Vagina (tissue), 2 donors: ENCODE results near the gene ARPC5L. TPM values are rescaled to one million over a fixed set of nuclear protein-coding genes. Genes with fewer than 3 reads are reported as not detected.
A peak's percentile ranks its signal among the peaks of the same experiment; 100 is the strongest.

Experiments used
- DNase-seq, 2 donors: peaks; one replicate each; pipeline ENCODE4 v3.0.0-alpha.2; 2017; ENCODE audit errors: extremely low spot score in 2 of 2
- H3K27ac ChIP-seq: fragments of 200-600 bp; sonication (generic); one replicate; pipeline ENCODE4 v1.5.1; 2019
- H3K27me3 ChIP-seq: fragments of 200-600 bp; sonication (generic); one replicate; pipeline ENCODE4 v1.5.1; 2019
- H3K36me3 ChIP-seq, 2 donors: fragments of 200-600 bp; sonication (generic); one replicate each; pipeline ENCODE4 v1.5.1; 2017 to 2019
- H3K4me1 ChIP-seq: fragments of 200-600 bp; sonication (generic); one replicate; pipeline ENCODE4 v1.5.1; 2019
- H3K4me3 ChIP-seq, 2 donors: fragments of 200-600 bp; sonication (generic); 1 replicate in 1 of 2; 2 replicates in 1 of 2; pipeline ENCODE4 v1.5.1; 2016 to 2019
- H3K9me3 ChIP-seq: fragments of 200-600 bp; sonication (generic); one replicate; pipeline ENCODE4 v1.5.1; 2019
- CTCF ChIP-seq, 3 experiments: fragments of 450-650 bp in 2 of 3; fragments of 200-600 bp in 1 of 3; sonication (generic) in 1 of 3; IDR thresholded peaks; one replicate each; pipeline ENCODE4 v1.5.1; 2017 to 2019; ENCODE audit warnings: antibody characterized with exemption in 3 of 3, mild to moderate bottlenecking in 2 of 3, moderate library complexity in 2 of 3
- POLR2A ChIP-seq, 2 donors: fragments of 450-650 bp; IDR thresholded peaks; one replicate each; pipeline ENCODE4 v1.6.1; 2017; ENCODE audit warnings: antibody characterized with exemption in 2 of 2, mild to moderate bottlenecking in 2 of 2, moderate library complexity in 2 of 2
- POLR2AphosphoS5 ChIP-seq, 2 donors: sonication (generic); formaldehyde crosslinking; IDR thresholded peaks; one replicate each; pipeline ENCODE4 v1.9.0; 2017; ENCODE audit warnings: antibody characterized with exemption in 2 of 2, mild to moderate bottlenecking in 2 of 2, low read depth in 1 of 2; ENCODE audit not compliant: insufficient read depth in 1 of 2
- intact Hi-C: fragments of 100-400 bp; cut with DNase I; formaldehyde crosslinking; loops from one replicate; pipeline ENCODE4 v1.15.1; 2023
- total RNA-seq: library from RNA; depleted of rRNA; stranded (reverse); fragments of >200 nt; gene quantifications from one replicate; pipeline ENCODE4 v1.2.3, GENCODE V29; 2016

The ARPC5L gene
- total RNA-seq, 1 donor from 2014 or later: 28.5 TPM

DNA sequence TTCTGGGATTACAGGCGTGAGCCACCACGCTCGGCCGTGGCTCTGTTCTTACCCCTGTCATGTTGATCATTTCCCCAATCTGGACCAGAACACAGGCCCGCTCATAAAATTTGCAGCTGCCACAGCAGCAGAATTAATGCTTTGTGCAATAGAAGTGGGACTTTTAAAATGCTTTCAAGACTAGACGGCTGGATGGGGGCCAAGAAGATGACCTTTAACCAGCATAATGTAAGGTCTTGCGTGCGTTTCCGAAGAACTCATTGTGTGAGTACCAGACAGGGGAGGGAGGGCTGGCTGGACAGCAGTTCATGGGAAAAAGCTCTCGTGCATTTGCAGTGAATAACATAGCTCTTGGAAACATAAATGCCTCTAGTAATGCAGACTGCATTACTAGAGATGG, 12.1 kb upstream of the ARPC5L start:
- no peak for TF ChIP-seq CTCF (IDR thresholded peaks at IDR 0.05)
- TF ChIP-seq POLR2A (IDR thresholded peaks at IDR 0.05): no peak
- TF ChIP-seq POLR2AphosphoS5 (IDR thresholded peaks at IDR 0.05; ENCODE audit: insufficient read depth in 1 of 2, low read depth in 1 of 2): no peak
- no peak overlapping the region for H3K4me3 ChIP-seq
- peaks cover 20% of the 10 kb centered on the region for H3K4me1 ChIP-seq
- intact Hi-C loops: no loop called here
- H3K9me3 ChIP-seq: no peaks in the 10 kb centered on the region
- DNase-seq: no peak
- H3K36me3 ChIP-seq: no peaks in the 10 kb centered on the region
- H3K27ac ChIP-seq: no peak overlapping the region
- no peaks in the 10 kb centered on the region for H3K27me3 ChIP-seq

- peak overlapping the region; percentile 68 for H3K27ac ChIP-seq
- H3K9me3 ChIP-seq: no peaks in the 10 kb centered on the region
- H3K27me3 ChIP-seq: no peaks in the 10 kb centered on the region
- no peak for TF ChIP-seq CTCF (IDR thresholded peaks at IDR 0.05)
- no peak for TF ChIP-seq POLR2AphosphoS5 (IDR thresholded peaks at IDR 0.05; ENCODE audit: insufficient read depth in 1 of 2, low read depth in 1 of 2)
- no peak for TF ChIP-seq POLR2A (IDR thresholded peaks at IDR 0.05)
- peaks cover 0 to 7% of the 10 kb centered on the region in 2 donors for H3K36me3 ChIP-seq
- peaks cover 20% of the 10 kb centered on the region for H3K4me1 ChIP-seq
- intact Hi-C loops: loop anchor here (2.0 kb wide), 1 partner anchor 79 kb away; no protein-coding TSS in a partner anchor
- no peak for DNase-seq
- H3K4me3 ChIP-seq: peak overlapping the region; percentile 44 to 47
These were observed 9.7 kb upstream of the ARPC5L start for GRCh38 chr9:124852121-124852828.

DNA sequence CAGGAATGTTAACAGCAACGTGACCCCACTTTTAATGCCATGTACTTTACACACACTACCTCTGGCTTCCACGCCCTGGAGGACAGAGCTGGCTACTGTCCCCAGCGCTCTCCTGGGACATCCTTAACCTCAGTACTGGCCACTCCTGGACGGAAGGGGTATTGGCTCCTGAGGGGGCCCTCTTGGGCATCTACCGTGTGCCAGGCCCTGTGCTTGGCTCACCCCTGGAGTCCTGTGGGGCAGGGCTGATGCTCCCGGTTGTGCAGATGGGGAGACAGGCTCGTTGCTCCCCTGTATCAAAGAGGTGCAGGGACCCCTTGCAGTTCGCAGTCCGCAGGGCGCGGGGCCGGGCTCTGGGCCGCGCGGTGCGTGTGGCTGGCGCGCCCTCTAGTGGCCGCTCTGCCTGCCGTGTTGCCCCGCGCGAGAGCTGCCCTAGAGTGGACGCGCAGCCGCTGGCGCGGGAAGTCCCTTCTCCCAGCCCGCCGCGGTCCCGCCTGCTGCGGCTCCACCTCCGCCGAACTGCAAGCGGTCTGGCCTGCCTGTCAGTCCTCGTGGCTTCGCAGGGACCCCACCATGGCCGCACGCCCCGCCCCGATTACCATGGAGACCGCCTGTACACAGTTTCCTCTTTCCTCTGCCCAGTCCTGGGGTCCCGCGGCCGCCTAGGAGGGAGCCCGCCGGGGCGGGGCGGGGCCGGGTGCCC, 8.9 kb upstream of the ARPC5L start, which contains the start of gene WDR38:
Gene WDR38 (plus strand): TSS at position 632 of the 703 bp plus-strand sequence. CDS start 72 bp downstream, outside the sequence.
- Histone ChIP-seq H3K36me3 (peaks cover 0 to 14% of the 10 kb centered on the region in 2 donors), H3K9me3 (no peaks in the 10 kb centered on the region), H3K27ac (peak within 1 kb of the TSS; percentile 68), H3K27me3 (no peaks in the 10 kb centered on the region), H3K4me1 (peaks cover 20% of the 10 kb centered on the region), H3K4me3 (peak within 1 kb of the TSS; percentile 44 to 47)
- intact Hi-C loops: loop anchor here (2.0 kb wide), 1 partner anchor 80 kb away; no protein-coding TSS in a partner anchor
- DNase-seq: peak in 1 of 2 donors; percentile 90
- TF ChIP-seq POLR2AphosphoS5 (IDR thresholded peaks at IDR 0.05; ENCODE audit: insufficient read depth in 1 of 2, low read depth in 1 of 2) (peak in 1 of 2 donors; percentile 34), CTCF (IDR thresholded peaks at IDR 0.05) (peak; percentile 95 to 100 (median 99)), POLR2A (IDR thresholded peaks at IDR 0.05) (no peak)

DNA sequence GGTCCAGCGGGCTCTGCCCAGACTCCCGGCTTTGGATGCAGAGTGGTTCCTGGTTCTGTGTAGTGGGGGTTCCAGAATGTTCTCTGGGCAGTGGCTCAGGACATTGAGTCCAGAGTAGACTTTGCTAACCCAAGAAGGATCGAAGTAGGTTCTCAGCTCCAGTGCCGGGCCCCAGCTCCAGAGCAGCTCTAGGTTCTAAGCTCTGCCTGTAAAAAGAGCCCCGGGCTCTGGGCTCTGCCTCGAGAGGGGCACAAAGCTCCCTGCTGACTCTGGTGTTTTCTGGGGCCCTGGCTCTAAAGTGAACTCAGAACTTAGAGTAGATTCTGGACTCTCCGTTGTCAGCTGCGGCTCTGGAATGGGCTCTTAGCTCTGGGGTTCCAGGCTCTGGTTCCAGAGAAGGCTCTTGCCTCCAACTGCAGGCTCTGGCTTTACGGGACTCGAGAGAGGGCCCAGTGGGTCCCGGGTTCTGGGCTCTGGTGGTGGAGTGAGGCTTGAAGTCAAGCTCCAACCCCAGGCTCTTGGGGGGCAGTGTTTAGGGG, 8.3 kb upstream of the ARPC5L start:
- H3K27me3 ChIP-seq: no peaks in the 10 kb centered on the region
- intact Hi-C loops: loop anchor here (2.0 kb wide), 1 partner anchor 81 kb away; no protein-coding TSS in a partner anchor
- peaks cover 0 to 21% of the 10 kb centered on the region in 2 donors for H3K36me3 ChIP-seq
- H3K4me1 ChIP-seq: peaks cover 21% of the 10 kb centered on the region
- peak overlapping the region; percentile 44 to 47 for H3K4me3 ChIP-seq
- TF ChIP-seq POLR2AphosphoS5 (IDR thresholded peaks at IDR 0.05; ENCODE audit: insufficient read depth in 1 of 2, low read depth in 1 of 2) (no peak), POLR2A (IDR thresholded peaks at IDR 0.05) (no peak), CTCF (IDR thresholded peaks at IDR 0.05) (no peak)
- DNase-seq: no peak
- H3K9me3 ChIP-seq: no peaks in the 10 kb centered on the region
- H3K27ac ChIP-seq: peak overlapping the region; percentile 68
